Measurements from ENCODE around the gene SMC1B. TPM values are rescaled to one million over a fixed set of nuclear protein-coding genes. Genes with fewer than 3 reads are reported as not detected.

Gene SMC1B
- total RNA-seq, 4 donors from 2014 or later = not detected

DNA sequence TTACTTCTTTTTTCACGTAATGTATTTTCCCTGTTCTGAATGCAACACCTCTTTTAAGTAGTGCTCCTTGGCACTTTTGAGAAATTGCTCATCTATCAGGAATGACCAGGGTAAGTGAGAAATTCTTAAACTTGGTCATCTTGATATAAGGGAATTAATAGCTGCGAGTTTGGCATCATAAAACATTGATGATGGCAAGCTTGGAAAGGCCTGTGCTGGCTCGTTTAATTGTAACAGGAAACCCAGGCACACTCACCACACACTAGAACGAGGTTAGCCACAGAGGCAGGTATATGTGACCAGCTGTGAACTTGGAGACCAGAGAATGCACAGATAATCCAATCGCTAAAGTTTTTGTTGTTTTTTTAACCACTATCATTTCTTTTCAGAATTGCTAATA lies 79.3 kb downstream of the SMC1B start:
- WGBS, 2 donors (ENCODE audit: low coverage in 1 of 2) = 66 to 73% methylated on average over 4 to 5 of the region's 5 CpGs
- no peak for TF ChIP-seq EP300 (IDR thresholded peaks at IDR 0.05; ENCODE audit: low read depth)
- no peak for TF ChIP-seq POLR2AphosphoS5 (IDR thresholded peaks at IDR 0.05)
- TF ChIP-seq CTCF (IDR thresholded peaks at IDR 0.05) = no peak
- no peak for TF ChIP-seq POLR2A (IDR thresholded peaks at IDR 0.05)
- Histone ChIP-seq H3K27ac (no peak overlapping the region), H3K27me3 (no peaks in the 10 kb centered on the region), H3K4me3 (no peak overlapping the region), H3K9me3 (no peaks in the 10 kb centered on the region), H3K4me1 (peaks cover 8 to 18% (median 13%) of the 10 kb centered on the region in 4 donors), H3K36me3 (peaks cover 0 to 37% (median 14%) of the 10 kb centered on the region in 4 donors)
- no peak for DNase-seq
- intact Hi-C loops (cut with DNase I; ENCODE audit: low total_unique reads) (no loop called here), in situ Hi-C loops (cut with MboI; ENCODE audit: low pct_ligation_motif_present in 1 of 4, low pct_unique_long_range_greater_than_20kb in 1 of 4, low sequenced_read_pairs in 3 of 4) (no loop called here)

- in situ Hi-C loops (cut with MboI; ENCODE audit: low pct_ligation_motif_present in 1 of 4, low pct_unique_long_range_greater_than_20kb in 1 of 4, low sequenced_read_pairs in 3 of 4) = no loop called here
- no peaks in the 10 kb centered on the region for H3K9me3 ChIP-seq
- H3K4me3 ChIP-seq = no peak overlapping the region
- H3K27ac ChIP-seq = no peak overlapping the region
- TF ChIP-seq POLR2AphosphoS5 (IDR thresholded peaks at IDR 0.05) = no peak
- no peak for TF ChIP-seq CTCF (IDR thresholded peaks at IDR 0.05)
- TF ChIP-seq POLR2A (IDR thresholded peaks at IDR 0.05) = no peak
- TF ChIP-seq EP300 (IDR thresholded peaks at IDR 0.05; ENCODE audit: low read depth) = no peak
- DNase-seq = no peak
- H3K36me3 ChIP-seq = peaks cover 0 to 41% (median 18%) of the 10 kb centered on the region in 4 donors
- H3K4me1 ChIP-seq = peaks cover 8 to 11% (median 8%) of the 10 kb centered on the region in 4 donors
- intact Hi-C loops (cut with DNase I; ENCODE audit: low total_unique reads) = no loop called here
- H3K27me3 ChIP-seq = no peaks in the 10 kb centered on the region
- 95 to 100% methylated on average over 2 to 6 of the region's 7 CpGs for WGBS, 2 donors (ENCODE audit: low coverage in 1 of 2)
Observed at GRCh38 chr22:45332001-45332400, 81.4 kb downstream of the SMC1B start.

GRCh38 chr22:45331486-45331885 lies 81.9 kb downstream of the SMC1B start:
- H3K27ac ChIP-seq = no peak overlapping the region
- no peaks in the 10 kb centered on the region for H3K9me3 ChIP-seq
- in situ Hi-C loops (cut with MboI; ENCODE audit: low pct_ligation_motif_present in 1 of 4, low pct_unique_long_range_greater_than_20kb in 1 of 4, low sequenced_read_pairs in 3 of 4) = no loop called here
- no peak for TF ChIP-seq CTCF (IDR thresholded peaks at IDR 0.05)
- TF ChIP-seq POLR2AphosphoS5 (IDR thresholded peaks at IDR 0.05) = no peak
- no peak for TF ChIP-seq POLR2A (IDR thresholded peaks at IDR 0.05)
- no peak for TF ChIP-seq EP300 (IDR thresholded peaks at IDR 0.05; ENCODE audit: low read depth)
- no peaks in the 10 kb centered on the region for H3K27me3 ChIP-seq
- H3K36me3 ChIP-seq = peaks cover 0 to 41% (median 18%) of the 10 kb centered on the region in 4 donors
- peaks cover 3 to 6% (median 3%) of the 10 kb centered on the region in 4 donors for H3K4me1 ChIP-seq
- no peak overlapping the region for H3K4me3 ChIP-seq
- 93 to 95% methylated on average over 2 to 9 of the region's 9 CpGs for WGBS, 2 donors (ENCODE audit: low coverage in 1 of 2)
- DNase-seq = no peak
- intact Hi-C loops (cut with DNase I; ENCODE audit: low total_unique reads) = no loop called here

- in situ Hi-C loops (cut with MboI; ENCODE audit: low pct_ligation_motif_present in 1 of 4, low pct_unique_long_range_greater_than_20kb in 1 of 4, low sequenced_read_pairs in 3 of 4) = no loop called here
- H3K36me3 ChIP-seq = peaks cover 0 to 43% (median 20%) of the 10 kb centered on the region in 4 donors
- intact Hi-C loops (cut with DNase I; ENCODE audit: low total_unique reads) = no loop called here
- H3K27ac ChIP-seq = no peak overlapping the region
- DNase-seq = no peak
- H3K9me3 ChIP-seq = no peaks in the 10 kb centered on the region
- no peaks in the 10 kb centered on the region for H3K4me1 ChIP-seq
- WGBS, 2 donors (ENCODE audit: low coverage in 1 of 2) = 95 to 97% methylated on average over 5 to 19 of the region's 19 CpGs
- H3K27me3 ChIP-seq = no peaks in the 10 kb centered on the region
- H3K4me3 ChIP-seq = no peak overlapping the region
- TF ChIP-seq POLR2A (IDR thresholded peaks at IDR 0.05) (no peak), CTCF (IDR thresholded peaks at IDR 0.05) (no peak), EP300 (IDR thresholded peaks at IDR 0.05; ENCODE audit: low read depth) (no peak), POLR2AphosphoS5 (IDR thresholded peaks at IDR 0.05) (no peak)
Observed at GRCh38 chr22:45330548-45330947, 82.9 kb downstream of the SMC1B start.

Data from transverse colon (tissue), 4 donors.